IMR-90 (cell line): ENCODE results near the gene BRI3BP. TPM values are rescaled to one million over a fixed set of nuclear protein-coding genes. Genes with fewer than 3 reads are reported as not detected.

Source experiments
- ATAC-seq: fragments of 200-7000 bp; cut with Tn5 transposase; 2 replicates; pipeline ENCODE4 v1.9.1; 2020; ENCODE audit warnings: low read depth, mild to moderate bottlenecking, moderate library complexity
- BruUV-seq: library from RNA; stranded (reverse); fragments of 400-500 nt; replicated peaks from 2 replicates; lab custom pipeline; 2021; lab: Mats Ljungman, UMichigan
- CTCF ChIA-PET: fragments of 300-600 bp; formaldehyde crosslinking; extraction: SDS; loops from one replicate; lab custom pipeline; 2021; ENCODE audit warnings: antibody characterized with exemption; lab: Yijun Ruan, JAX
- POLR2A ChIA-PET: fragments of 300-600 bp; sonication (Branson Sonifier 250); formaldehyde crosslinking; loops from one replicate; lab custom pipeline; 2022; ENCODE audit warnings: antibody characterized with exemption; ENCODE audit not compliant: unreplicated experiment; lab: Charles Lee
- DNase-seq: peaks from one replicate; pipeline ENCODE4 v3.0.0; 2013
- H2AFZ ChIP-seq: replicated peaks from 2 replicates; pipeline ENCODE3; 2013; ENCODE audit warnings: low read length, mild to moderate bottlenecking; ENCODE audit not compliant: poor library complexity
- H2AK5ac ChIP-seq: 2 replicates; pipeline ENCODE4 v1.6.1; 2013; ENCODE audit warnings: low read depth, low read length, inconsistent platforms
- H2AK9ac ChIP-seq: replicated peaks from 2 replicates; pipeline ENCODE3; 2013; ENCODE audit warnings: mild to moderate bottlenecking, low read depth, low read length, moderate library complexity; ENCODE audit not compliant: poor library complexity
- H2BK120ac ChIP-seq: 2 replicates; pipeline ENCODE4 v1.6.1; 2013; ENCODE audit warnings: low read depth, low read length, inconsistent platforms
- H2BK15ac ChIP-seq: 3 replicates; pipeline ENCODE4 v1.6.1; 2013; ENCODE audit warnings: low read depth, low read length, inconsistent platforms
- H2BK20ac ChIP-seq: 2 replicates; pipeline ENCODE4 v1.6.1; 2013; ENCODE audit warnings: low read depth, mild to moderate bottlenecking, inconsistent platforms, low read length, moderate library complexity
- H2BK5ac ChIP-seq: 2 replicates; pipeline ENCODE4 v1.6.1; 2013; ENCODE audit warnings: mild to moderate bottlenecking, low read depth, low read length, inconsistent platforms; ENCODE audit not compliant: poor library complexity, severe bottlenecking
- H3K14ac ChIP-seq: replicated peaks from 2 replicates; pipeline ENCODE4 v1.6.1; 2013; ENCODE audit warnings: low read depth, low read length, inconsistent platforms
- H3K18ac ChIP-seq: 2 replicates; pipeline ENCODE4 v1.6.1; 2013; ENCODE audit warnings: low read depth, low read length, control low read depth
- H3K23ac ChIP-seq: 2 replicates; pipeline ENCODE4 v1.6.1; 2013; ENCODE audit warnings: low read depth, low read length, inconsistent platforms
- H3K27ac ChIP-seq: 2 replicates; pipeline ENCODE4 v1.5.1; 2013; ENCODE audit warnings: mild to moderate bottlenecking, control low read depth, low read length; ENCODE audit not compliant: insufficient read depth
- H3K27me3 ChIP-seq: 2 replicates; pipeline ENCODE4 v1.6.1; 2013; ENCODE audit warnings: low read length; ENCODE audit not compliant: control insufficient read depth, insufficient read depth
- H3K36me3 ChIP-seq: 2 replicates; pipeline ENCODE4 v1.6.1; 2013; ENCODE audit warnings: low read length, mixed read lengths; ENCODE audit not compliant: control insufficient read depth, insufficient read depth
- H3K4ac ChIP-seq: 2 replicates; pipeline ENCODE4 v1.6.1; 2013; ENCODE audit warnings: low read depth, low read length, inconsistent platforms
- H3K4me1 ChIP-seq: 2 replicates; pipeline ENCODE4 v1.6.1; 2013; ENCODE audit warnings: low read length, mixed read lengths; ENCODE audit not compliant: control insufficient read depth, insufficient read depth
- H3K4me2 ChIP-seq: 2 replicates; pipeline ENCODE4 v1.6.1; 2013; ENCODE audit warnings: low read depth, mild to moderate bottlenecking, control low read depth, low read length, moderate library complexity
- H3K4me3 ChIP-seq: 2 replicates; pipeline ENCODE4 v1.5.1; 2013; ENCODE audit warnings: low read depth, mild to moderate bottlenecking, control low read depth, low read length, moderate library complexity; ENCODE audit not compliant: insufficient read depth
- H3K56ac ChIP-seq: 2 replicates; pipeline ENCODE4 v1.6.1; 2013; ENCODE audit warnings: low read length, inconsistent platforms; ENCODE audit not compliant: insufficient read depth; ENCODE audit errors: extremely low read depth
- H3K79me1 ChIP-seq, 2 experiments: 2 replicates each; pipeline ENCODE4 v1.6.1; 2013; ENCODE audit warnings: low read length in 2 of 2, inconsistent platforms in 1 of 2, low read depth in 1 of 2
- H3K9ac ChIP-seq: 2 replicates; pipeline ENCODE4 v1.6.1; 2013; ENCODE audit warnings: low read depth, low read length, control low read depth
- H3K9me1 ChIP-seq: 2 replicates; pipeline ENCODE4 v1.6.1; 2013; ENCODE audit warnings: low read length, inconsistent platforms; ENCODE audit not compliant: insufficient read depth
- H3K9me3 ChIP-seq: 2 replicates; pipeline ENCODE4 v1.6.1; 2013; ENCODE audit warnings: low read length; ENCODE audit not compliant: control insufficient read depth, insufficient read depth
- H4K20me1 ChIP-seq: 2 replicates; pipeline ENCODE4 v1.6.1; 2013; ENCODE audit warnings: low read length, inconsistent platforms; ENCODE audit not compliant: insufficient read depth
- H4K5ac ChIP-seq: 2 replicates; pipeline ENCODE4 v1.6.1; 2013; ENCODE audit warnings: mild to moderate bottlenecking, low read depth, low read length, control low read depth
- H4K8ac ChIP-seq, 2 experiments: 2 replicates each; pipeline ENCODE4 v1.6.1; 2013; ENCODE audit warnings: low read depth in 2 of 2, low read length in 2 of 2, control low read depth in 1 of 2, inconsistent platforms in 1 of 2
- H4K91ac ChIP-seq: 2 replicates; pipeline ENCODE4 v1.6.1; 2013; ENCODE audit warnings: low read depth, low read length, inconsistent platforms; ENCODE audit not compliant: insufficient read depth
- BHLHE40 ChIP-seq: fragments of 150-350 bp; IDR thresholded peaks from 2 replicates; pipeline ENCODE4 v1.6.1; 2016; ENCODE audit warnings: mild to moderate bottlenecking, low read depth, low read length
- CHD1 ChIP-seq: IDR thresholded peaks from 2 replicates; pipeline ENCODE4 v1.6.1; 2012; ENCODE audit warnings: low read depth, low read length, improper control_type of control experiment
- CTCF ChIP-seq: conservative IDR thresholded peaks from 2 replicates; pipeline ENCODE4 v1.5.1; 2012; ENCODE audit warnings: mild to moderate bottlenecking, low read depth, low read length, improper control_type of control experiment
- FOS ChIP-seq: fragments of 150-350 bp; IDR thresholded peaks from 2 replicates; pipeline ENCODE4 v1.6.1; 2016; ENCODE audit warnings: low read depth, low read length
- MAFK ChIP-seq: IDR thresholded peaks from 2 replicates; pipeline ENCODE4 v1.6.1; 2012; ENCODE audit warnings: low read depth, low read length, improper control_type of control experiment
- SMC3 ChIP-seq: fragments of 150-350 bp; IDR thresholded peaks from 2 replicates; pipeline ENCODE4 v1.6.1; 2016; ENCODE audit warnings: low read depth, mild to moderate bottlenecking, antibody characterized with exemption, low read length, moderate library complexity
- WGBS, 2 experiments: methylation state at CpG; one replicate each; pipeline versions ENCODE4 v1.1.5 to v1.1.7; 2013; ENCODE audit warnings: missing lambda C conversion rate in 2 of 2; ENCODE audit not compliant: insufficient read length in 1 of 2; ENCODE audit errors: extremely low coverage in 2 of 2; 5-methylcytosine and 5-hydroxymethylcytosine counted together
- dilution Hi-C: fragments of 300-500 bp; cut with HindIII; formaldehyde crosslinking; loops from one replicate; pipeline ENCODE4 v1.14.3; 2018; ENCODE audit warnings: low sequenced_read_pairs; ENCODE audit not compliant: unreplicated experiment
- in situ Hi-C: fragments of 300-500 bp; cut with MboI; formaldehyde crosslinking; loops from 3 replicates; pipeline ENCODE4 v1.14.3; 2019; ENCODE audit warnings: low sequenced_read_pairs, inconsistent platforms, mixed read lengths
- intact Hi-C: fragments of 100-400 bp; cut with micrococcal nuclease; formaldehyde crosslinking; loops from 2 replicates; pipeline ENCODE4 v1.10.0; 2022
- polyA plus RNA-seq, 3 experiments: library from polyadenylated mRNA; depleted of rRNA; stranded (reverse); fragments of >200 nt; gene quantifications; 2 replicates each; pipeline ENCODE4 v1.2.3, GENCODE V29; 2012; ENCODE audit warnings: low replicate concordance in 1 of 3
- total RNA-seq: library from RNA; depleted of rRNA; stranded (reverse); fragments of >200 nt; gene quantifications from 2 replicates; pipeline ENCODE4 v1.2.3, GENCODE V29; 2012

Gene BRI3BP
- total and polyA plus RNA-seq, 2 of the 4 experiments (the other 2 are of a cell fraction), result 2.5 to 2.8 TPM

GRCh38 chr12:125050446-125050845 is 57.0 kb downstream of the BRI3BP start:
- POLR2A ChIA-PET, result no interaction called here
- H4K5ac ChIP-seq, result no peak overlapping the region
- no peak overlapping the region for H3K4me3 ChIP-seq
- intact Hi-C loops, result no loop called here
- H2BK120ac ChIP-seq, result no peak overlapping the region
- H3K4me2 ChIP-seq, result no peak overlapping the region
- H2AK9ac ChIP-seq, result no peak overlapping the region
- H3K27ac ChIP-seq, result no peak overlapping the region
- no peak overlapping the region for H2AK5ac ChIP-seq
- no peak overlapping the region for H4K91ac ChIP-seq
- no CpG with 5 or more reads among the region's 10 CpGs for WGBS, 2 experiments
- no peaks in the 10 kb centered on the region for H4K20me1 ChIP-seq
- H3K79me1 ChIP-seq, result no peaks in the 10 kb centered on the region
- DNase-seq, result no peak
- H3K4me1 ChIP-seq, result no peaks in the 10 kb centered on the region
- no peak for ATAC-seq
- peaks cover 3% of the 10 kb centered on the region; the same call in 1 of the 2 replicates for H3K9me1 ChIP-seq
- H3K9me3 ChIP-seq, result no peaks in the 10 kb centered on the region
- in situ Hi-C loops, result no loop called here
- CTCF ChIA-PET, result no interaction called here
- no peak overlapping the region for H3K14ac ChIP-seq
- H3K56ac ChIP-seq, result no peak overlapping the region
- no peak overlapping the region for H2BK20ac ChIP-seq
- no peak overlapping the region for H2BK15ac ChIP-seq
- H2AFZ ChIP-seq, result peak overlapping the region; percentile 15
- TF ChIP-seq FOS (no peak), BHLHE40 (no peak), SMC3 (no peak), CTCF (no peak), CHD1 (no peak), MAFK (no peak)
- H4K8ac ChIP-seq, result no peak overlapping the region
- no peaks in the 10 kb centered on the region for H3K27me3 ChIP-seq
- BruUV-seq, result no TSS peak
- H3K4ac ChIP-seq, result no peak overlapping the region
- no peak overlapping the region for H3K23ac ChIP-seq
- no peak overlapping the region for H3K9ac ChIP-seq
- no peaks in the 10 kb centered on the region for H3K36me3 ChIP-seq
- H2BK5ac ChIP-seq, result no peak overlapping the region
- H3K18ac ChIP-seq, result no peak overlapping the region
- dilution Hi-C loops, result no loop called here
